VCaP (cell line): ENCODE data around the gene FSTL4.

Source experiments
- H3K27ac ChIP-seq: fragments of 450-650 bp; 2 replicates; pipeline ENCODE4 v1.5.1; 2017
- TF ChIP-seq, protein P1 (sequence below): fragments of 450-650 bp; conservative IDR thresholded peaks from 2 replicates; pipeline ENCODE4 v1.5.1; 2017; ENCODE audit warnings: mild to moderate bottlenecking, moderate library complexity

The FSTL4 gene

DNA sequence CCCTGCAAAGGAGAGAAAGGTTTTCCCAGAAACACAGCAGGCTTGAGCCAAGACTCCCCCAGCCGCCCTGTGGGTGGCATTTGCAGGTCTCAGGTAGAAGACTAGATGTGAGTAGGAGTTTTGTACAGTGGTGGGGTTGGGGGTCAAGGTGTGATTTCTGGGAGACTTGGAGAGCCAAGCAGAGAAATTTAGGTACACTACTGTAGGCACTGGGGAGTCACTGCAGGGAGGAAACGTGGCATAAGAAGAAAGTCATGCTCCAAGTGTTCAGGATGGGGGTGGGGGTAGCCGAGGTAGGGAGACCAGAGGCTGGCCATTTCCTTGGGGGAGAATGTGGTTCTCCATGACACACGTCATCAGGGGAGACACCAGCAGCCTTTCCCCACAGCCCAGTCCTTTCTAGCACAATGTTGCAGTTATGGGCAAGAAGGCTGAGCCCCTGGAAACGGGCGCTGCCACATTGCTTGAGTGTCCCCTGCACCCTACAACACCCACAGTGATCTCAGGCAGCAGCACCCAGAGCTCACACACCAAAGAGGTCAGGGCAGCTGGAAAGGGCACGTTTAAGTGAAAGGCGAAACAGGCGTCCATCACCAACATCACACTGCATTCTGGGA lies 210.5 kb downstream of the FSTL4 start:
- TF ChIP-seq, protein P1, sequence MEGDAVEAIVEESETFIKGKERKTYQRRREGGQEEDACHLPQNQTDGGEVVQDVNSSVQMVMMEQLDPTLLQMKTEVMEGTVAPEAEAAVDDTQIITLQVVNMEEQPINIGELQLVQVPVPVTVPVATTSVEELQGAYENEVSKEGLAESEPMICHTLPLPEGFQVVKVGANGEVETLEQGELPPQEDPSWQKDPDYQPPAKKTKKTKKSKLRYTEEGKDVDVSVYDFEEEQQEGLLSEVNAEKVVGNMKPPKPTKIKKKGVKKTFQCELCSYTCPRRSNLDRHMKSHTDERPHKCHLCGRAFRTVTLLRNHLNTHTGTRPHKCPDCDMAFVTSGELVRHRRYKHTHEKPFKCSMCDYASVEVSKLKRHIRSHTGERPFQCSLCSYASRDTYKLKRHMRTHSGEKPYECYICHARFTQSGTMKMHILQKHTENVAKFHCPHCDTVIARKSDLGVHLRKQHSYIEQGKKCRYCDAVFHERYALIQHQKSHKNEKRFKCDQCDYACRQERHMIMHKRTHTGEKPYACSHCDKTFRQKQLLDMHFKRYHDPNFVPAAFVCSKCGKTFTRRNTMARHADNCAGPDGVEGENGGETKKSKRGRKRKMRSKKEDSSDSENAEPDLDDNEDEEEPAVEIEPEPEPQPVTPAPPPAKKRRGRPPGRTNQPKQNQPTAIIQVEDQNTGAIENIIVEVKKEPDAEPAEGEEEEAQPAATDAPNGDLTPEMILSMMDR = no peak
- no peak overlapping the region for H3K27ac ChIP-seq

DNA sequence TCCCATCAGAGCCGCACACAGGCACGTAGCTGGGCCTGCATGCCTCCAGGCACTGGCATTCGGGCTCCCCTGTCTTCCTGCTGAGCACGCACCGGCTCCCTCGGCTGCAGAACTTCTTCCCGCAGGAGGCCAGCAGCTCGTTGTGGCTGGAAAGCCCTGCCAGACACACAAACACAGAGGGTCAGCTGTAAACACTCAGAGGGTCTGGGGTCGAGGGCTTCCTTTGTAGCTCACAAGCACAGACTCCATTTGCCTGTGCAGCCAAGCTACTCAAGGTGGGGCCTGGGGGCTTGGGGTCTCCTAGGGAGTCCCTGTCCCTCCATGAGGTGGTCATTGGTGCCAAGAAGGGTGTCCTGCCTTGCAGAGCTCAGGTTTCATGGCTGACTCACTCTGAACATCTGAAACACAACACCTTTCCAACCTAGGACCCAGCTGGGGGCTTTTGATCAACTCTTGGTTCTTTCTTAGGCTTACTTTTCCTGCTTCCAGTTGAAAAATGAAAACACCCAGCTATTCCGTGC lies 211.4 kb downstream of the FSTL4 start:
- H3K27ac ChIP-seq = no peak overlapping the region
- TF ChIP-seq, protein P1 = no peak

DNA sequence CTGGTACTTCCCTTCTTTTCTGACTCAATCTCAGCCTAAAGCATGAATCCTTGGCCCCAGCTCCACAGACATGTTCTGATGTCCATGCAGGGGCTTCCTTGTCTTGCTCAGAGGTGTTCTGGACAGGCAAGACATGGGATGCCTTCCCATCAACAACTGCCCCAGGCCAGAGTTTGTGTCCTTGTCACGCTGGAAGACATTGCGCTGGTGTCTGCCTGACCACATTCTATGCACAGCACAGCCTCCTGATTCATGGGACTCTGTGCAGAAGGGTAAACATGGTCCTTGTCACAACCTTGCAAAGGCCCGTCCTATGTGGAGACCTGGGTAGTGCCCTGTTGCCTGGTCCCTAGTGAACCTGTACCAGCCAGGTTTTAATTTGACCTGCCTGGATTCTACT lies 212.2 kb downstream of the FSTL4 start:
- TF ChIP-seq, protein P1 = no peak
- H3K27ac ChIP-seq = no peak overlapping the region

DNA sequence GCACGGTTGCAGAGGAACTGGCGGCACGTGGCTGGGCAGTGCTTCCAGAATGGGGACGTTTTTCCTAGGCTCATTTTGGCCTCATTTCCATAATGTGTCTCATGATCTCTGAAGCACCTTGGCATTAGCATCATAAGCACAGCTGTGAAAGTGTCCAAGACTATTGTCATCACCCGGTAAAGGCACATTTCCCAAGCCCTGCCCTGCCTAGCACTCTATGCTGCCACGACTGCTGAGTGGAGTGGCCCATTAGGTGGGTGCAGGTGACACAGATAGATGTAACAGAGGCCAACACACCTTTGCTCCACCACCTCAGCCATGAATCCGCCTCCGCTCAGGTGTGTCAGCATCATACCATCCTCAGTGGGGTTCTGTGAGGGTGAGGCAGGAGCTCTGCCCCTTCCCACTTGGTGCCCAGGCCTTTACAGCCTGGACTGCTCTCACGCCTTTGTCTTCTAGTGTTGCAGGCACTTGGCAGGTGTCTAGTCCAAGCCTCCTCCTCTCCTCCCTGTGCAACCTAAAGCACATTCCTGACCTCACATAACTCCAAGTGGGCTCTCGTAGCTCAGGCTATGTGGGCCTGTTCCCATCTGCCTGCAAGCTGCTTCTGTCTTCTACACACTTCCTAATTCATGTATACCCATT lies 213.0 kb downstream of the FSTL4 start:
- no peak overlapping the region for H3K27ac ChIP-seq
- TF ChIP-seq, protein P1 = no peak

DNA sequence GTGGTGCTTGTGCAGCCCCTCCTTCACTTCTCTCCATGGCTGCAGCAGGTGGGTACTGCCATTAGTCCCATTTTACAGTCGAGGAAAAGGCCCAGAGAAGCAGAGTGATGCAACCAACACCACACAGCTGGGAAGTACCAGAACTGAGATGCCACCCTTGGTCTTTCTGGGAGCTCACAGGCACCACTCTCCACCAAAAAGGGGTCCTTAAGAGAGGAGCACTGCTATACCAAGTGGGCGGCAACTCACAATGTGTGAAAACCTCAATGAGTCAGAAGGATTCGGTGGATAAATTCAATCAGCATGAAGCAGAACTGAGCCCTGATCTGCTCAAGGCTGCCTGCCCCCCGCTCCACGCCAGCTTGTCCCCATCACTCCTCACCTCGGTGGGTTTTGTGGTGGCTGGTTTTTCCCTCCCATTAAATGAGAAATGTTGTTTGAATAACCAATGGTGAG lies 213.7 kb downstream of the FSTL4 start:
- no peak overlapping the region for H3K27ac ChIP-seq
- TF ChIP-seq, protein P1 = no peak

DNA sequence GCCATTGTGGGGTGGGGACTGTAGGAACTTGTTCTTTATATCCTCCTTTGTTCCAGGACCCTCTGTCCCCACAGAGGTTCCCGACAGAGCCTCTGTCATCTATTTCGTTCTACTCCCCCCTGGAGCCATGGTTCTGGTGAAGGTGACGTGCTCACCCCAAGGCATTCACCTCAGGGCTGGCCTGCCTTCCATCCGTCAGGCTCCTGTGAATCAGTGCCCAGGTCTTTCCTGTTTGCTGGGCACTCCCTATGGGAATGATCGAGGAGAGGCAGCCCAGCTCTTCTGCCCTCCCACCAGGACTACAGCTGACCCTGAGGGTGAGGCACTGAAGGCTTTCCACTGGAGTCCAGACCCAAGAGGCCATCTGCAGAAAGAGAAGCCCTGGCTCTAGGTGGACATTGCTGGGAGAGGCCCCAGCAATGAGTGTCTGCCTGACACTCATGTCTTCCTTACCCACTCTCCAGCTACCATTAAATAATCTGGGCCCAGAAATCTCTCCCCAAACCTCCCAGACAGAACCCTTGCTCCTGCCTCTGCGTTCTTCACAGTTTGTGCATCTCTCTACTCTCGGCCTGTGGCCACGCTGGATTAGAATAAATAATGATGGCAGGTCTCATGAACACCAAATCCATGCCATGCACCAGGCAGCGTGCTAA lies 214.2 kb downstream of the FSTL4 start:
- H3K27ac ChIP-seq = no peak overlapping the region

DNA sequence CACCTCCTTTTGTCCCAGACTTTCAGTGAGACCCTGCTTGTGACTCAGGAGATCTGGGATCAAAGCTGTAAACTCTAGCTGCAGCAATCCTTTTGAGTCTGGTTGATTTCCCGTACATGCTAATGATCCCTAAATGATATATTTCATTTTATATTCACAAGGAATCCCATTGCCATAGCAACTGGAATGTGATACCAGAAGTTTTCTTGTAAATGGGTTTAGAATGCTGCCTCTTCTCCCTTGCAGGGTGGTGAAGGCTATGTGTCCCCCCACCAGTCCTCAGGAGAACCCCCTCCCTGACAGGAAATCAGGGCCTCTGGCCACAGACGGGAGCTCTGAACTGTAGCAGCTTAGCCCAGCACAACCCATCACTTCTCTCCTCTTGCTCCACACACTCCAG lies 215.0 kb downstream of the FSTL4 start:
- H3K27ac ChIP-seq = no peak overlapping the region
- TF ChIP-seq, protein P1 = no peak

More for the DNA sequence above, 214.2 kb downstream of the FSTL4 start:
- TF ChIP-seq, protein P1 = no peak
